HUES6 (cell line): ENCODE data around the gene FBXO31.

Source experiments
- H3K27ac ChIP-seq: 2 replicates; pipeline ENCODE4 v1.7.0; 2013; ENCODE audit warnings: low read depth, mild to moderate bottlenecking, low read length, inconsistent platforms
- H3K27me3 ChIP-seq: 2 replicates; pipeline ENCODE4 v1.6.1; 2013; ENCODE audit warnings: low read length; ENCODE audit not compliant: control insufficient read depth, insufficient read depth
- H3K36me3 ChIP-seq: 2 replicates; pipeline ENCODE4 v1.6.1; 2013; ENCODE audit warnings: low read length; ENCODE audit not compliant: control insufficient read depth, insufficient read depth
- H3K4me1 ChIP-seq: 2 replicates; pipeline ENCODE4 v1.6.1; 2013; ENCODE audit warnings: low read length; ENCODE audit not compliant: control insufficient read depth, insufficient read depth
- H3K4me3 ChIP-seq: 2 replicates; pipeline ENCODE4 v1.5.1; 2013; ENCODE audit warnings: low read depth, low read length
- H3K9ac ChIP-seq: one replicate; pipeline ENCODE4 v1.6.1; 2013; ENCODE audit warnings: mild to moderate bottlenecking, low read length
- H3K9me3 ChIP-seq: 2 replicates; pipeline ENCODE4 v1.6.1; 2013; ENCODE audit warnings: low read depth, low read length; ENCODE audit not compliant: control insufficient read depth, insufficient read depth

The FBXO31 gene

DNA sequence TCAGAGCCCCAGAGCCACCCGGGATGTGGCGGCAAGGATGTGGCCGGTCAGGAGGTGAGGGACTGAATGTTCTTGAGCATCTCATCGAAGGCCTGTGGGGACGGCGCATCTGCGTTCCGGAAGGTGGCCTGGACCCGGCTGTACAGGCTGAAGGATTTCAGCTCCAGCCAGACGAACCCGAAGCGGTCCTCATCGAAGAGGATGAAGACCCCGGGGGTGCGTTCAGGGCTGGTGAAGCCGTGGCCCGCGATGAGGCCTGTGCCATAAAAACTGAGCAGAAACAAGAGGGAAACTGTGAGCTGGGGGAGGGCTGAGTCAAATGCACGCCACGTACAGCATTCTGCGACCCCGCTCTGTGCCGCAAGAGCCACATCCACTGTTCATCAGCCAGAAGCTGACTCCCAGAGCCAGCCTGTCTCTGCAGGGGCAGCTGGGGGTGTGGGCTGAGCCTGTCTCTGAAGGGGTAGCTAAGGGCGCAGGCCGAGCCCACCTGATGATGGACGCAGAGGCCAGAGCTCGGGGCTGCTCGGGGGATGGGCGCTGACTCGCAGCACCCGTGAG is 52.3 kb downstream of the FBXO31 start:
- peaks cover 73% of the 10 kb centered on the region for H3K36me3 ChIP-seq
- H3K4me3 ChIP-seq = no peak overlapping the region
- H3K4me1 ChIP-seq = no peaks in the 10 kb centered on the region; the same call in 1 of the 2 replicates
- H3K9me3 ChIP-seq = no peaks in the 10 kb centered on the region
- H3K27me3 ChIP-seq = no peaks in the 10 kb centered on the region
- H3K9ac ChIP-seq = no peak overlapping the region
- no peak overlapping the region for H3K27ac ChIP-seq

- no peak overlapping the region for H3K9ac ChIP-seq
- no peaks in the 10 kb centered on the region for H3K9me3 ChIP-seq
- H3K4me3 ChIP-seq = no peak overlapping the region
- no peaks in the 10 kb centered on the region; the same call in 1 of the 2 replicates for H3K4me1 ChIP-seq
- H3K36me3 ChIP-seq = peaks cover 68% of the 10 kb centered on the region
- no peaks in the 10 kb centered on the region for H3K27me3 ChIP-seq
- no peak overlapping the region for H3K27ac ChIP-seq
Measured at GRCh38 chr16:87330646-87331045, 52.9 kb downstream of the FBXO31 start.

GRCh38 chr16:87330257-87330624 is 53.3 kb downstream of the FBXO31 start:
- H3K9me3 ChIP-seq = no peaks in the 10 kb centered on the region
- no peak overlapping the region for H3K4me3 ChIP-seq
- H3K27ac ChIP-seq = no peak overlapping the region
- no peaks in the 10 kb centered on the region; the same call in 1 of the 2 replicates for H3K4me1 ChIP-seq
- H3K36me3 ChIP-seq = peaks cover 65% of the 10 kb centered on the region
- H3K27me3 ChIP-seq = no peaks in the 10 kb centered on the region
- H3K9ac ChIP-seq = no peak overlapping the region

DNA sequence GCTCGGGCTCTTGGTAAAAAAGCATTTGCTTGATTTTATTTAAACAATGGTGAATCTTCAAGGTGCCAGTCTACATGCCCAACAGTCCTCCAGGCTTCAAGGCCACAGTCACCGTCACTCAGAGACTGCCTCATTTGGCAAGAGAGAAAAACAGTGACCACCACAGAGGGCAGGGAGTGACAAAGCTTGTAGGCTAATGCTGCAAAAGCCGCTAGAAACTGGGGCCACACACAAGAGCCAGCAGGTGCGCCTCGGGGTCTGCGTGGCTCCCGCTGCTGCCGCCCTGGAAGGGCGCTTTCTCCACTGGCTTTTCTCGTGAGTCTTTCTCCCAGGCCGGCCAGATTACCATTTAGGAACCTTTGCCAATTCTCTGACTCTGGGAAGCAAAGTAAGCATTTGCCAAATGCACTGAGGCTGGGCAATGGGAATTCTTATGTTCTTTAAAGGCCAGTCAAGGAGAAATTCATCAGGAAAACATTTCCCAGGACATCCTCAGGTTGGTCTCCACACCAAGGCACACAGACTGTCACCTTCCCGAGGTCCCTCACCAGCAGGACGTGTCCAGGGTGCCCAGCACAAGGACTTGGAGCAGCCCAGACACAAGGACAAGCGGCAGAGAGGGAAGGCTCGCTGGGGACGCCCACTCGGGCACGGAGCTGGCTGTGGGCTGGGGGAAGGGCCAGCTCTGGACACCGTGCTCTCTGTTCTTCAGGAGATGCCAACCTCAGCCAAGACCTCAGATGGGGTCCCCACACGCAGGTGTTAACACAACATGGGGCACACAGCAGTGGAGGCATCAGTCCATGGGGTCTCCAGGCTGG is 53.9 kb downstream of the FBXO31 start:
- H3K36me3 ChIP-seq = peaks cover 59% of the 10 kb centered on the region

GRCh38 chr16:87328846-87329245 is 54.7 kb downstream of the FBXO31 start:
- Histone ChIP-seq H3K4me1 (peaks cover 3% of the 10 kb centered on the region; the same call in 1 of the 2 replicates), H3K9ac (no peak overlapping the region)

More for the DNA sequence above, 53.9 kb downstream of the FBXO31 start:
- peaks cover 3% of the 10 kb centered on the region; the same call in 1 of the 2 replicates for H3K4me1 ChIP-seq
- no peak overlapping the region for H3K9ac ChIP-seq
- no peaks in the 10 kb centered on the region for H3K9me3 ChIP-seq
- H3K4me3 ChIP-seq = no peak overlapping the region
- no peak overlapping the region for H3K27ac ChIP-seq
- H3K27me3 ChIP-seq = no peaks in the 10 kb centered on the region

GRCh38 chr16:87327798-87328495 is 55.6 kb downstream of the FBXO31 start:
- Histone ChIP-seq H3K27ac (no peak overlapping the region), H3K9ac (no peak overlapping the region), H3K36me3 (peaks cover 42% of the 10 kb centered on the region)

More at GRCh38 chr16:87328846-87329245, 54.7 kb downstream of the FBXO31 start:
- Histone ChIP-seq H3K27ac (no peak overlapping the region), H3K36me3 (peaks cover 51% of the 10 kb centered on the region), H3K9me3 (no peaks in the 10 kb centered on the region), H3K27me3 (no peaks in the 10 kb centered on the region), H3K4me3 (no peak overlapping the region)

DNA sequence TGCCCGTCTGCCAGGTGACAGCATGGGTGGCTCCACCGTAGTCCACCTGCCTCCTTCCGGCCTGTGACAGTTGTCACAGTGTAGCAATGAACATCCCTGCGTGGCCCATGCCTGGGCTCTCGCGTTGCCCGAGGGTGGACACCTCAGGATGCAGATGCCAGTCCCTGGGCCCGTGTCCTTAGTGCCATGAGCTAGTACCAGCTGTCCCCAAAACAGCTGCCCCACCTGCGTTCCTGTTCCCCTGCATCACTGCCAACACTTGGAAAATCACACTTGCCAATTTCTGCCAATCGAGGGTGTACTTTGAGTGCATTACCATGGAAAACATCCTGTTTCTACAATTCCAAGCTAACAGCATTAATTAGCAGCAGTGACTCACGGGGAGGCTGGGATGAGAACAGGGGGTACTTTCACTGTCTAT is 57.4 kb downstream of the FBXO31 start:
- Histone ChIP-seq H3K27me3 (no peaks in the 10 kb centered on the region), H3K9me3 (no peaks in the 10 kb centered on the region), H3K4me1 (peaks cover 3% of the 10 kb centered on the region; the same call in 1 of the 2 replicates), H3K4me3 (no peak overlapping the region), H3K27ac (no peak overlapping the region), H3K36me3 (peaks cover 27% of the 10 kb centered on the region), H3K9ac (no peak overlapping the region)

More at GRCh38 chr16:87327798-87328495, 55.6 kb downstream of the FBXO31 start:
- Histone ChIP-seq H3K4me3 (no peak overlapping the region), H3K9me3 (no peaks in the 10 kb centered on the region), H3K27me3 (no peaks in the 10 kb centered on the region), H3K4me1 (peaks cover 3% of the 10 kb centered on the region; the same call in 1 of the 2 replicates)

- Histone ChIP-seq H3K27me3 (no peaks in the 10 kb centered on the region), H3K9me3 (no peaks in the 10 kb centered on the region), H3K4me3 (no peak overlapping the region), H3K4me1 (peaks cover 3% of the 10 kb centered on the region; the same call in 1 of the 2 replicates), H3K36me3 (peaks cover 20% of the 10 kb centered on the region), H3K9ac (no peak overlapping the region), H3K27ac (no peak overlapping the region)
Measured at GRCh38 chr16:87325423-87325858, 58.1 kb downstream of the FBXO31 start.

- Histone ChIP-seq H3K36me3 (peaks cover 15% of the 10 kb centered on the region), H3K27ac (no peak overlapping the region), H3K27me3 (no peaks in the 10 kb centered on the region), H3K4me1 (peaks cover 3% of the 10 kb centered on the region; the same call in 1 of the 2 replicates), H3K9me3 (no peaks in the 10 kb centered on the region), H3K4me3 (no peak overlapping the region), H3K9ac (no peak overlapping the region)
Measured at GRCh38 chr16:87324411-87325275, 58.9 kb downstream of the FBXO31 start.

GRCh38 chr16:87323727-87324410 is 59.7 kb downstream of the FBXO31 start:
- Histone ChIP-seq H3K4me3 (no peak overlapping the region), H3K27ac (no peak overlapping the region), H3K9ac (no peak overlapping the region), H3K9me3 (no peaks in the 10 kb centered on the region), H3K27me3 (no peaks in the 10 kb centered on the region), H3K36me3 (peaks cover 11% of the 10 kb centered on the region; the same call in 1 of the 2 replicates), H3K4me1 (peaks cover 3% of the 10 kb centered on the region; the same call in 1 of the 2 replicates)
